Liver (tissue), 9 donors: ENCODE data around the gene PDE3A. TPM values are rescaled to one million over a fixed set of nuclear protein-coding genes. Genes with fewer than 3 reads are reported as not detected.

Source experiments
- DNase-seq: peaks from one replicate; pipeline ENCODE4 v3.0.0-alpha.2; 2017; ENCODE audit warnings: low spot score
- H3K27ac ChIP-seq, 2 donors: one replicate each; pipeline ENCODE4 v1.7.0; 2013; ENCODE audit warnings: inconsistent platforms in 2 of 2, low read length in 2 of 2, control low read depth in 1 of 2, low read depth in 1 of 2, mild to moderate bottlenecking in 1 of 2
- H3K27me3 ChIP-seq, 4 donors: one replicate each; pipeline versions ENCODE4 v1.6.1 to v1.7.0; 2013; ENCODE audit warnings: low read length in 3 of 4, inconsistent platforms in 1 of 4, mild to moderate bottlenecking in 1 of 4, moderate library complexity in 1 of 4; ENCODE audit not compliant: control insufficient read depth in 4 of 4, insufficient read depth in 4 of 4
- H3K36me3 ChIP-seq, 4 donors: one replicate each; pipeline versions ENCODE4 v1.6.1 to v1.7.0; 2013; ENCODE audit warnings: low read length in 3 of 4, mild to moderate bottlenecking in 3 of 4, low read depth in 1 of 4, moderate library complexity in 1 of 4; ENCODE audit not compliant: control insufficient read depth in 4 of 4, insufficient read depth in 3 of 4
- H3K4me1 ChIP-seq, 4 donors: one replicate each; pipeline versions ENCODE4 v1.6.1 to v1.7.0; 2013; ENCODE audit warnings: low read length in 3 of 4, mild to moderate bottlenecking in 3 of 4, moderate library complexity in 1 of 4; ENCODE audit not compliant: control insufficient read depth in 4 of 4, insufficient read depth in 4 of 4
- H3K4me3 ChIP-seq, 3 donors: one replicate each; pipeline versions ENCODE4 v1.6.1 to v1.7.0; 2013; ENCODE audit warnings: low read length in 3 of 3, control low read depth in 1 of 3, low read depth in 1 of 3, mild to moderate bottlenecking in 1 of 3
- H3K9ac ChIP-seq, 2 donors: one replicate each; pipeline ENCODE4 v1.7.0; 2013; ENCODE audit warnings: low read length in 2 of 2, mild to moderate bottlenecking in 2 of 2, moderate library complexity in 2 of 2, control low read depth in 1 of 2, low read depth in 1 of 2
- H3K9me3 ChIP-seq, 4 donors: one replicate each; pipeline versions ENCODE4 v1.6.1 to v1.7.0; 2013; ENCODE audit warnings: low read length in 3 of 4; ENCODE audit not compliant: control insufficient read depth in 4 of 4
- EGR1 ChIP-seq, 2 donors: IDR thresholded peaks; 2 replicates each; pipeline ENCODE4 v1.6.1; 2016 to 2018; ENCODE audit warnings: antibody characterized with exemption in 2 of 2, low read depth in 2 of 2
- FOXA1 ChIP-seq: IDR thresholded peaks from 2 replicates; pipeline ENCODE4 v1.6.1; 2016; ENCODE audit warnings: antibody characterized with exemption
- FOXA2 ChIP-seq: IDR thresholded peaks from 2 replicates; pipeline ENCODE4 v1.6.1; 2016; ENCODE audit warnings: antibody characterized with exemption
- GABPA ChIP-seq, 2 donors: IDR thresholded peaks in 1 of 2; conservative IDR thresholded peaks in 1 of 2; 2 replicates each; pipeline ENCODE4 v1.6.1; 2016; ENCODE audit warnings: antibody characterized with exemption in 2 of 2, mild to moderate bottlenecking in 1 of 2, moderate library complexity in 1 of 2
- HNF4A ChIP-seq, 2 donors: conservative IDR thresholded peaks; 2 replicates each; pipeline ENCODE4 v1.6.1; 2016; ENCODE audit warnings: antibody characterized with exemption in 2 of 2, mild to moderate bottlenecking in 2 of 2
- HNF4G ChIP-seq: IDR thresholded peaks from 2 replicates; pipeline ENCODE4 v1.6.1; 2016; ENCODE audit warnings: antibody characterized with exemption
- JUND ChIP-seq, 2 donors: IDR thresholded peaks; 2 replicates each; pipeline ENCODE4 v1.6.1; 2016; ENCODE audit warnings: antibody characterized with exemption in 2 of 2
- NR2F2 ChIP-seq: IDR thresholded peaks from 2 replicates; pipeline ENCODE4 v1.6.1; 2016; ENCODE audit warnings: antibody characterized with exemption
- RAD21 ChIP-seq, 2 donors: IDR thresholded peaks; 2 replicates each; pipeline ENCODE4 v1.6.1; 2016; ENCODE audit warnings: antibody characterized with exemption in 2 of 2, mild to moderate bottlenecking in 2 of 2
- RXRA ChIP-seq, 2 donors: IDR thresholded peaks; 2 replicates each; pipeline ENCODE4 v1.6.1; 2017 to 2018; ENCODE audit warnings: antibody characterized with exemption in 2 of 2, mild to moderate bottlenecking in 1 of 2
- SP1 ChIP-seq: IDR thresholded peaks from 2 replicates; pipeline ENCODE4 v1.6.1; 2018; ENCODE audit warnings: antibody characterized with exemption, mild to moderate bottlenecking
- TAF1 ChIP-seq: conservative IDR thresholded peaks from 2 replicates; pipeline ENCODE4 v1.6.1; 2016; ENCODE audit warnings: antibody characterized with exemption, mild to moderate bottlenecking
- YY1 ChIP-seq: IDR thresholded peaks from 2 replicates; pipeline ENCODE4 v1.6.1; 2016; ENCODE audit warnings: antibody characterized with exemption, mild to moderate bottlenecking
- WGBS: extraction: QIAGEN DNeasy Blood & Tissue Kit; methylation state at CpG from one replicate; pipeline ENCODE4 v1.1.7; 2013; 5-methylcytosine and 5-hydroxymethylcytosine counted together
- polyA plus RNA-seq, 2 donors: library from polyadenylated mRNA; stranded (reverse) in 1 of 2; unstranded in 1 of 2; fragments of 200-250 nt in 1 of 2; fragments of >200 nt in 1 of 2; fragmentation: Nextera tagmentation in 1 of 2; extraction: Ambion mirVana in 1 of 2; gene quantifications; one replicate each; pipeline versions ENCODE4 v1.2.1 to v1.2.3, GENCODE V29; 2013 to 2015
- total RNA-seq, 2 donors: library from RNA; depleted of rRNA; stranded (reverse); fragments of >200 nt; gene quantifications; one replicate each; pipeline ENCODE4 v1.2.3, GENCODE V29; 2014
- TF ChIP-seq, protein P1 (sequence below): IDR thresholded peaks from 2 replicates; pipeline ENCODE4 v1.6.1; 2016; ENCODE audit warnings: antibody characterized with exemption
- TF ChIP-seq, protein P2 (sequence below): fragments of 150-350 bp; IDR thresholded peaks from 2 replicates; pipeline ENCODE4 v1.5.1; 2017; ENCODE audit warnings: improper control_type of control experiment, low read depth, low read length; ENCODE audit not compliant: missing input control
- TF ChIP-seq, protein P3 (sequence below): IDR thresholded peaks from 2 replicates; pipeline ENCODE4 v1.6.1; 2016; ENCODE audit warnings: antibody characterized with exemption
- TF ChIP-seq, protein P4 (sequence below): IDR thresholded peaks from 2 replicates; pipeline ENCODE4 v1.6.1; 2016; ENCODE audit warnings: antibody characterized with exemption, mild to moderate bottlenecking
- TF ChIP-seq, protein P5 (sequence below): IDR thresholded peaks from 2 replicates; pipeline ENCODE4 v1.6.1; 2016; ENCODE audit warnings: antibody characterized with exemption
- donor health status: healthy.
- donor health status: healthy.
- donor health status: healthy.
- donor health status: healthy.
- donor health status: healthy.

Gene PDE3A
- total and polyA plus RNA-seq, 4 donors, result 0.50 to 3.8 (median 2.2) TPM

DNA sequence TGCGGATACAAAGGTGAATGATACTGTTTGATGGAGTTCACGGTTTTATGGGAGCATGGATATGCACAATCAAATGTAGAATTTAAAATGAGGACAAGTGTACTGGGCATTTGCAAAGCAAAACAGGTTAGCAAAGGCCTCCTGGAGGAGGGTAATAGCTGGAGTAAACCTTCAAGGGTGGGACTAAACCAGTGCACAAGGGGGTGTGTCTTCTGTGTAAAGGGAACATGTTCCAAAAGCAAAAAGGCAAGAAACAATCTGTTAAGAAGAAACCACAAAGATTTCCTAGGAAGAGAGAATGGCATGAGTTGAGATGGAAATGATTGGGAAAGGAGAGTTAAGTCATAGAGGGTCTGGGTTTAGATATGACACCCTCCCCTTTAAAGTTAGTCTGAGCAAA lies 217.6 kb downstream of the PDE3A start:
- TF ChIP-seq, protein P1, sequence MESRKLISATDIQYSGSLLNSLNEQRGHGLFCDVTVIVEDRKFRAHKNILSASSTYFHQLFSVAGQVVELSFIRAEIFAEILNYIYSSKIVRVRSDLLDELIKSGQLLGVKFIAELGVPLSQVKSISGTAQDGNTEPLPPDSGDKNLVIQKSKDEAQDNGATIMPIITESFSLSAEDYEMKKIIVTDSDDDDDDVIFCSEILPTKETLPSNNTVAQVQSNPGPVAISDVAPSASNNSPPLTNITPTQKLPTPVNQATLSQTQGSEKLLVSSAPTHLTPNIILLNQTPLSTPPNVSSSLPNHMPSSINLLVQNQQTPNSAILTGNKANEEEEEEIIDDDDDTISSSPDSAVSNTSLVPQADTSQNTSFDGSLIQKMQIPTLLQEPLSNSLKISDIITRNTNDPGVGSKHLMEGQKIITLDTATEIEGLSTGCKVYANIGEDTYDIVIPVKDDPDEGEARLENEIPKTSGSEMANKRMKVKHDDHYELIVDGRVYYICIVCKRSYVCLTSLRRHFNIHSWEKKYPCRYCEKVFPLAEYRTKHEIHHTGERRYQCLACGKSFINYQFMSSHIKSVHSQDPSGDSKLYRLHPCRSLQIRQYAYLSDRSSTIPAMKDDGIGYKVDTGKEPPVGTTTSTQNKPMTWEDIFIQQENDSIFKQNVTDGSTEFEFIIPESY, result no peak
- TF ChIP-seq TAF1 (no peak), HNF4A (conservative IDR thresholded peaks at IDR 0.05) (no peak), FOXA1 (no peak), RAD21 (IDR thresholded peaks at IDR 0.05) (no peak), GABPA (IDR thresholded peaks at IDR 0.05 in 1 of 2, conservative IDR thresholded peaks at IDR 0.05 in 1 of 2) (no peak), SP1 (no peak), YY1 (no peak), NR2F2 (no peak), JUND (IDR thresholded peaks at IDR 0.05) (no peak), RXRA (IDR thresholded peaks at IDR 0.05) (no peak), EGR1 (IDR thresholded peaks at IDR 0.05; ENCODE audit: low read depth in 2 of 2) (no peak), HNF4G (no peak)
- TF ChIP-seq, protein P2, sequence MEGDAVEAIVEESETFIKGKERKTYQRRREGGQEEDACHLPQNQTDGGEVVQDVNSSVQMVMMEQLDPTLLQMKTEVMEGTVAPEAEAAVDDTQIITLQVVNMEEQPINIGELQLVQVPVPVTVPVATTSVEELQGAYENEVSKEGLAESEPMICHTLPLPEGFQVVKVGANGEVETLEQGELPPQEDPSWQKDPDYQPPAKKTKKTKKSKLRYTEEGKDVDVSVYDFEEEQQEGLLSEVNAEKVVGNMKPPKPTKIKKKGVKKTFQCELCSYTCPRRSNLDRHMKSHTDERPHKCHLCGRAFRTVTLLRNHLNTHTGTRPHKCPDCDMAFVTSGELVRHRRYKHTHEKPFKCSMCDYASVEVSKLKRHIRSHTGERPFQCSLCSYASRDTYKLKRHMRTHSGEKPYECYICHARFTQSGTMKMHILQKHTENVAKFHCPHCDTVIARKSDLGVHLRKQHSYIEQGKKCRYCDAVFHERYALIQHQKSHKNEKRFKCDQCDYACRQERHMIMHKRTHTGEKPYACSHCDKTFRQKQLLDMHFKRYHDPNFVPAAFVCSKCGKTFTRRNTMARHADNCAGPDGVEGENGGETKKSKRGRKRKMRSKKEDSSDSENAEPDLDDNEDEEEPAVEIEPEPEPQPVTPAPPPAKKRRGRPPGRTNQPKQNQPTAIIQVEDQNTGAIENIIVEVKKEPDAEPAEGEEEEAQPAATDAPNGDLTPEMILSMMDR, result no peak
- TF ChIP-seq, protein P3, sequence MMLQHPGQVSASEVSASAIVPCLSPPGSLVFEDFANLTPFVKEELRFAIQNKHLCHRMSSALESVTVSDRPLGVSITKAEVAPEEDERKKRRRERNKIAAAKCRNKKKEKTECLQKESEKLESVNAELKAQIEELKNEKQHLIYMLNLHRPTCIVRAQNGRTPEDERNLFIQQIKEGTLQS, result no peak
- TF ChIP-seq, protein P4, sequence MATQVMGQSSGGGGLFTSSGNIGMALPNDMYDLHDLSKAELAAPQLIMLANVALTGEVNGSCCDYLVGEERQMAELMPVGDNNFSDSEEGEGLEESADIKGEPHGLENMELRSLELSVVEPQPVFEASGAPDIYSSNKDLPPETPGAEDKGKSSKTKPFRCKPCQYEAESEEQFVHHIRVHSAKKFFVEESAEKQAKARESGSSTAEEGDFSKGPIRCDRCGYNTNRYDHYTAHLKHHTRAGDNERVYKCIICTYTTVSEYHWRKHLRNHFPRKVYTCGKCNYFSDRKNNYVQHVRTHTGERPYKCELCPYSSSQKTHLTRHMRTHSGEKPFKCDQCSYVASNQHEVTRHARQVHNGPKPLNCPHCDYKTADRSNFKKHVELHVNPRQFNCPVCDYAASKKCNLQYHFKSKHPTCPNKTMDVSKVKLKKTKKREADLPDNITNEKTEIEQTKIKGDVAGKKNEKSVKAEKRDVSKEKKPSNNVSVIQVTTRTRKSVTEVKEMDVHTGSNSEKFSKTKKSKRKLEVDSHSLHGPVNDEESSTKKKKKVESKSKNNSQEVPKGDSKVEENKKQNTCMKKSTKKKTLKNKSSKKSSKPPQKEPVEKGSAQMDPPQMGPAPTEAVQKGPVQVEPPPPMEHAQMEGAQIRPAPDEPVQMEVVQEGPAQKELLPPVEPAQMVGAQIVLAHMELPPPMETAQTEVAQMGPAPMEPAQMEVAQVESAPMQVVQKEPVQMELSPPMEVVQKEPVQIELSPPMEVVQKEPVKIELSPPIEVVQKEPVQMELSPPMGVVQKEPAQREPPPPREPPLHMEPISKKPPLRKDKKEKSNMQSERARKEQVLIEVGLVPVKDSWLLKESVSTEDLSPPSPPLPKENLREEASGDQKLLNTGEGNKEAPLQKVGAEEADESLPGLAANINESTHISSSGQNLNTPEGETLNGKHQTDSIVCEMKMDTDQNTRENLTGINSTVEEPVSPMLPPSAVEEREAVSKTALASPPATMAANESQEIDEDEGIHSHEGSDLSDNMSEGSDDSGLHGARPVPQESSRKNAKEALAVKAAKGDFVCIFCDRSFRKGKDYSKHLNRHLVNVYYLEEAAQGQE, result no peak
- TF ChIP-seq, protein P5, sequence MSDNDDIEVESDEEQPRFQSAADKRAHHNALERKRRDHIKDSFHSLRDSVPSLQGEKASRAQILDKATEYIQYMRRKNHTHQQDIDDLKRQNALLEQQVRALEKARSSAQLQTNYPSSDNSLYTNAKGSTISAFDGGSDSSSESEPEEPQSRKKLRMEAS, result no peak
- WGBS, result 89% methylated on average over 2 of the region's 2 CpGs
- H3K36me3 ChIP-seq, result no peaks in the 10 kb centered on the region
- H3K9ac ChIP-seq, result no peak overlapping the region
- no peaks in the 10 kb centered on the region for H3K27me3 ChIP-seq
- H3K4me1 ChIP-seq, result no peaks in the 10 kb centered on the region
- no peaks in the 10 kb centered on the region for H3K9me3 ChIP-seq
- H3K27ac ChIP-seq, result no peak overlapping the region
- DNase-seq, result no peak
- no peak overlapping the region for H3K4me3 ChIP-seq

DNA sequence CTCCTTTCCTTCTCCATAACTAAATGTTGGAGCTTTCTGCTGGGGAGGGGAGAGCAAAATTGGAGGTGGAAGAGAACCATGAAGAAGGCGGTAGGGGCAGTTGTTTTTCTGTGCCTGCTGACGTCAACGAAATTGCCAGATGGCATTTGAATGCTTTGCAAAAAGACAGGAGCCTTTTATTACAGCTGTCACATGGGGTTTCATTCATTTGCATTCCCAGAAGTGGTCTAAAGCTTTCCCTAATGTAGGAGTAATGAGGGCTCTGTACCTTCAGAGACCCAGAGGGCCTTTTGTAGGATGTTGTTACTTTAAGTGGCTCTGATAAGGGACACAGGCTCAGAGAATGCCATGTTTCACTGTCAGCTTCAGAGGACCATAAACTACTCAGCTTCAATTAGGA lies 219.7 kb downstream of the PDE3A start:
- no peak overlapping the region for H3K27ac ChIP-seq
- no peaks in the 10 kb centered on the region for H3K27me3 ChIP-seq
- no peak overlapping the region for H3K9ac ChIP-seq
- no peak for DNase-seq
- H3K9me3 ChIP-seq, result no peaks in the 10 kb centered on the region
- no peaks in the 10 kb centered on the region for H3K4me1 ChIP-seq
- WGBS, result 77% methylated on average over 3 of the region's 3 CpGs
- no peak overlapping the region for H3K4me3 ChIP-seq
- TF ChIP-seq, protein P4, result no peak
- TF ChIP-seq FOXA2, result no peak
- H3K36me3 ChIP-seq, result no peaks in the 10 kb centered on the region
